Measurements from ENCODE around the gene WNT10A.
"Not testable (repeated sequence)": the region's sequence is repeated elsewhere in the genome, so short reads cannot be mapped to it uniquely, and the experiment has no call there.

WNT10A gene

GRCh38 chr2:218880102-218880858, at the start of gene WNT10A:
Gene WNT10A, plus strand, starts transcription at chr2:218880852. Its CDS starts 144 bp downstream, at chr2:218880996.
- DNase-seq (ENCODE audit: low read depth in 2 of 2), result peak in 1 of 2 experiments; percentile 52

- no peak for DNase-seq (ENCODE audit: low read depth in 2 of 2)
Measured at GRCh38 chr2:218831378-218831990, 49.2 kb upstream of the WNT10A start, which contains the start of gene PRKAG3. Gene PRKAG3, minus strand, starts transcription at chr2:218831803.

- no peak for DNase-seq (ENCODE audit: low read depth in 2 of 2)
Measured at GRCh38 chr2:218832081-218832480, 48.6 kb upstream of the WNT10A start.

GRCh38 chr2:218832520-218832919, 48.1 kb upstream of the WNT10A start:
- no peak for DNase-seq (ENCODE audit: low read depth in 2 of 2)

GRCh38 chr2:218833023-218833609, 47.5 kb upstream of the WNT10A start:
- DNase-seq (ENCODE audit: low read depth in 2 of 2), result no peak

GRCh38 chr2:218834685-218835084, 46.0 kb upstream of the WNT10A start:
- no peak for DNase-seq (ENCODE audit: low read depth in 2 of 2)

- no peak for DNase-seq (ENCODE audit: low read depth in 2 of 2)
Measured at GRCh38 chr2:218837495-218837894, 43.2 kb upstream of the WNT10A start.

- no peak for DNase-seq (ENCODE audit: low read depth in 2 of 2)
Measured at GRCh38 chr2:218839430-218839829, 41.2 kb upstream of the WNT10A start.

- DNase-seq (ENCODE audit: low read depth in 2 of 2), result no peak
Measured at GRCh38 chr2:218839888-218840287, 40.8 kb upstream of the WNT10A start.

GRCh38 chr2:218844334-218844733, 36.3 kb upstream of the WNT10A start:
- not testable (repeated sequence) for DNase-seq (ENCODE audit: low read depth in 2 of 2)

- DNase-seq (ENCODE audit: low read depth in 2 of 2), result not testable (repeated sequence)
Measured at GRCh38 chr2:218846963-218847362, 33.7 kb upstream of the WNT10A start.

GRCh38 chr2:218849721-218850120, 30.9 kb upstream of the WNT10A start:
- DNase-seq (ENCODE audit: low read depth in 2 of 2), result no peak

- no peak for DNase-seq (ENCODE audit: low read depth in 2 of 2)
Measured at GRCh38 chr2:218850796-218851195, 29.9 kb upstream of the WNT10A start.

- DNase-seq (ENCODE audit: low read depth in 2 of 2), result no peak
Measured at GRCh38 chr2:218851286-218851685, 29.4 kb upstream of the WNT10A start.

GRCh38 chr2:218852911-218853667, 27.6 kb upstream of the WNT10A start:
- peak; percentile 37 to 61 for DNase-seq (ENCODE audit: low read depth in 2 of 2)

GRCh38 chr2:218853766-218854165, 26.9 kb upstream of the WNT10A start:
- DNase-seq (ENCODE audit: low read depth in 2 of 2), result no peak

- no peak for DNase-seq (ENCODE audit: low read depth in 2 of 2)
Measured at GRCh38 chr2:218854860-218855259, 25.8 kb upstream of the WNT10A start.

GRCh38 chr2:218855305-218856166, 25.1 kb upstream of the WNT10A start:
- no peak for DNase-seq (ENCODE audit: low read depth in 2 of 2)

GRCh38 chr2:218856167-218856895, 24.3 kb upstream of the WNT10A start:
- no peak for DNase-seq (ENCODE audit: low read depth in 2 of 2)

- DNase-seq (ENCODE audit: low read depth in 2 of 2), result no peak
Measured at GRCh38 chr2:218856896-218857243, 23.8 kb upstream of the WNT10A start.

All from stimulated activated CD4-positive, alpha-beta T cell treated with anti-CD3 and anti-CD28 coated beads, Interleukin-12 subunit alpha, Interleukin-12 subunit beta, amount 100 ng/mL, for 24 hours (primary cell).